Left lobe of liver (tissue), 2 donors: ENCODE measurements around the gene TESK2. TPM values are rescaled to one million over a fixed set of nuclear protein-coding genes. Genes with fewer than 3 reads are reported as not detected.
"Not testable (repeated sequence)": the region's sequence is repeated elsewhere in the genome, so short reads cannot be mapped to it uniquely, and the experiment has no call there.

Experiments
- ATAC-seq: fragments of 200-7000 bp; cut with Tn5 transposase; one replicate; pipeline ENCODE4 v1.9.1; 2020; ENCODE audit warnings: mild to moderate bottlenecking, moderate library complexity
- DNase-seq: peaks from one replicate; pipeline ENCODE4 v3.0.0-alpha.2; 2020; ENCODE audit warnings: low spot score
- total RNA-seq: library from RNA; stranded (reverse); gene quantifications from one replicate; pipeline ENCODE4 v1.2.1, GENCODE V29; 2021
- donor health status: DM: no; HTN: no; CAD: no; lungs with moderate emphysema.
- donor health status: DM: no; HTN: yes; CAD: no.

Gene TESK2
- total RNA-seq, 1 donor from 2014 or later, result 7.0 TPM

GRCh38 chr1:45510972-45511527 is 20.1 kb upstream of the TESK2 start:
- ATAC-seq (no peak), DNase-seq (no peak)

DNA sequence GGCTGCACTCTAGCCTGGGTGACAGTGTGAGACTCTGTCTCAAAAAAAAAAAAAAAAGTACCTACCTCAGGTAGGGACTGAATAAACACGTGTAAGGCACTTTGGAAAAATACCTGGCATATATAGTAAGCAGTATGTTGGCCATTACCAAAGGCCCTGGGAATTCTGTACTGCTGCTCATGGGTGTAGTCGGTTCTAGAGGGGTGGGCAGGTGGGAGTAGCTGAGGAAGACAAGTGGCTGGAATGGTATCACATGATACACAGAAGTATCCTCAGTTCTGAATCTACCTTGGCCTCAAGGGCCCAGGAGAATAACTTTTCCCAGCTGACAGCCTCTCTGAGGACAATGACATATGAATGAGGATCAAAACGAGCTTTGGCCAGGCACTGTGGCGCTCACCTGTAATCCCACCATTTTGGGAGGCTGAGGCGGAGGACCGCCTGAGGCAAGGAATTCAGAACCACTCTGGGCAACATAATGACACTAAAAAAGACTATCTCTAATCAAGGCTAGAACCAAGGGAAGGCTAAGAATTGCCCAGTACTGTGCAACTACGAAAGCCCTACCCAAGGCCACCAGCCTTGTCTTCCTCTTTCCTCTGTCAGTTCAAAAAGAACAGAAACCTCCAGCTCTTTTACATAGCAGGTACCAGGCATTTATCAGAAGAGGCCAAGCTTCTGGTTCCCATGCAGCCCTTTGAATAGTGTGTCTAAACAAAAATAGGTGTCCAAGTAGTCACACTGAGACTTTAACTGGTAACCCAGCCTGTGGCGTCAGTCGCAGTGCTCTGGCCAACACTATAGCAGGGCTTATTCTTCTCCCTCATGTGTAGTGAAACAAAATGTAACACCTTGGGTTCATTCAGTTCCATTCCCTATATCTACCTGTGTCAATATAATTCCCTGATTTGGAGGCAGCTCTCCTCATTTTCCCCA is 19.3 kb upstream of the TESK2 start:
- no peak for DNase-seq
- no peak for ATAC-seq

DNA sequence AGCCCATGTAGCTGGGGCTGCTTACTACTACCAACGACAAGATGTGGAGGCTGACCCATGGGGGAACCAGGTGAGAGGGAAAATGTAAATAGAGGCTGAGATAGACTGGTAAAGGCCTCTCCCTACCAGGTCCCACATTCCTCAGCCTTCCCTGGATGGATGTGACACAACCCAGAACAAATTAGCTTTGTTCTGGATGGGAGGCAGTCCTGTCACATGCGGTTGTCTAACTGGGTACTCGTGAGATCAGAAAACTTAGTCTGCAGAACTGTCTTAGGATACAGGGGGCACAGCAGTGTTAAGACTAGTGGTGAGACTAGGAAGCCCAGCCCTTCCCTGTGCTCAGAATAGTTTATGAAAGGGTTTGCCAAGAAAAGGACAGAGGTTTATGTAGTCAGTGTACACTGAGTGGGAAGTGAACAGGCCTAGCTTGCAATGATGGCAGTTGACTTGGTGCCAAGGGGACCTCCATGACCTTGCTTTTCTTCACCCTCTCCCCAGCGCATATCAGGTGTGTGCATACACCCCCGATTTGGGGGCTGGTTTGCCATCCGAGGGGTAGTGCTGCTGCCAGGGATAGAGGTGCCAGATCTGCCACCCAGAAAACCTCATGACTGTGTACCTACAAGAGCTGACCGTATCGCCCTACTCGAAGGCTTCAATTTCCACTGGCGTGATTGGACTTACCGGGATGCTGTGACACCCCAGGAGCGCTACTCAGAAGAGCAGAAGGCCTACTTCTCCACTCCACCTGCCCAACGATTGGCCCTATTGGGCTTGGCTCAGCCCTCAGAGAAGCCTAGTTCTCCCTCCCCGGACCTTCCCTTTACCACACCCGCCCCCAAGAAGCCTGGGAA is 17.6 kb upstream of the TESK2 start:
- ATAC-seq (peak; percentile 14), DNase-seq (no peak)

DNA sequence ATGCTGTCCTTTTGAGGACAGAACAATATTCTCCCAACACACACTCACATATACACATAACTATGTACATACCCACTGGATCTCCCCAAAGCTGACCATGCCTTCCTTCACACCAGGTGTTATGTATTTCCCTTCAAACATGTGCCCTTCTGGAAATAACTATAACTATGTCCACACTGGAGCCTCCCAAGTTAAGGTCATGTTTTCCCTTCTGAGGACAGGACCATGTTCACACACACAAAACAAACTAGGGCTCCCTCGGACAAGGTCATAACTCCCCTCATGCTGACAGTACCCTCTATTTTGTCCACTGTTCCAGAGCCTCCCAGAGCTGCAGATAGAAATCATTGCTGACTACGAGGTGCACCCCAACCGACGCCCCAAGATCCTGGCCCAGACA is 16.9 kb upstream of the TESK2 start:
- DNase-seq (no peak), ATAC-seq (no peak)

DNA sequence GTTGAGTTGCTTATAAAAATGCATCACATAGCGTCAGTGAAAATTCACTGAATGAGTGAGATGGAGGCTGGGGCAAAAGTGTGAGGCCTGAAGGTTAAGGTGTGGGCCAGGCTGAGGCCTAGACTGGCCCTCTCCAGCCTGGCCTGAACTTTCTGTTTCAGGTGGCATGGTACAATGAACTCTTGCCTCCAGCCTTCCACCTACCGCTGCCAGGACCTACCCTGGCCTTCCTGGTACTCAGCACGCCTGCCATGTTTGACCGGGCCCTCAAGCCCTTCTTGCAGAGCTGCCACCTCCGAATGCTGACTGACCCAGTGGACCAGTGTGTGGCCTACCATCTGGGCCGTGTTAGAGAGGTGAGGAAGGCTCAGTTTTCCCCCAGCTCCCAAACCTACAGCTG is 16.2 kb upstream of the TESK2 start:
- ATAC-seq, result peak; percentile 63
- DNase-seq, result no peak

- DNase-seq, result peak; percentile 78
- peak; percentile 2 for ATAC-seq
These were observed 12.7 kb upstream of the TESK2 start for GRCh38 chr1:45503462-45504360.

- DNase-seq (no peak), ATAC-seq (peak; percentile 29)
These were observed 10.5 kb upstream of the TESK2 start for GRCh38 chr1:45501505-45501859.

GRCh38 chr1:45499415-45499769 is 8.4 kb upstream of the TESK2 start:
- ATAC-seq (no peak), DNase-seq (no peak)

GRCh38 chr1:45498279-45498678 is 7.3 kb upstream of the TESK2 start:
- no peak for ATAC-seq
- DNase-seq, result no peak

DNA sequence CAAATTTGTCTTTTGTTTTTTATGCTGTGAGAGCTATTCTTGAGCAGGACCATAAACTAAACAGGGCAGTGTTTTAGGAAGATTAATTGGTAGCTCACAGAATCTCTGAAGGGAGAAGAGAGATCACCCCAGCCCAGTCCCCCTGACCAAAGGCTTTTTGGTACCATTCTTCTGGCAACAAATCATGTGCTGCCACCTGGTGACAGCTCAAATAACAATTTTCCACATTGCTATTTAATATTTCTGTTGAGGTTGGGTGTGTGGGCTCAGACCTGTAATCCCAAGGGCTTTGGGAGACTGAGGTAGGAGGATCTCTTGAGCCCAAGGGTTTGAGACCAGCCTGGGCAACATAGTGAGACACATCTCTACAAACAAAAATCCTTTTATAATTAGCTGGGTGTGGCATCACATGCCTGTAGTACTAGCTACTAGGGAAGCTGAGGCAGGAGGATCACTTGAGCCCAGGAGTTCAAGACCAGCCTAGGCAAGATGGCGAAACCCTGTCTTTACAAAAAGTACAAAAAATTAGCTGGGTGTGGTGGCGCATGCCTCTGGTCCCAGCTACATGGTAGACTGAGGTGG is 2.2 kb upstream of the TESK2 start:
- DNase-seq, result no peak
- ATAC-seq, result no peak

GRCh38 chr1:45492691-45493090 is 1.7 kb upstream of the TESK2 start:
- ATAC-seq (no peak), DNase-seq (no peak)

- ATAC-seq (no peak), DNase-seq (peak; percentile 43)
These were observed 711 bp upstream of the TESK2 start for GRCh38 chr1:45491487-45492260.

DNA sequence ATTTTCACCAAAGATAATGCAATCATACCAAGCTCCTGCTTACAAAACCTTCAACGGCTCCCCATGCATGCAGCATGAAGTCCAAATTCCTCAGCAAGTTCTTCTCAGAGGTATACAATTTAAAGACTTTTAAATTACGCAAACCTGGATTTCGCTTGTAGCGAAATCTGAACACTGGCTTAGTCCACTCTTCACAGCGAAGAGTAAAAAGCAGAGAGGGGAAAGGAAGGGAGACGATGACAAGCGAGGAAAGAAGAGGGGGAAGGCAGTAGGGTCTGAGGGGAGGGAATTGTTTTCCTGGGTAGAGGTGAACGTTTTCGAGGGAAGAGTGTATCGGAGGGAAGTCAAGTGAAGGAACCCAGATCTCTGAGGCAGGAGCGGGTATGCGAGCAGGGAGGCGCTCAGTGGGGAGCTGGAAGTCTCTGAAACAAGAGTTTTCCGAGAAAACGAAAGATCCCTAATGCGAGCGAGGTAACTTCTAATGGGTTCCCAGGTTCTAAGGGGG is 790 bp downstream of the TESK2 start:
- ATAC-seq, result peak; percentile 1
- DNase-seq, result peak; percentile 40

DNA sequence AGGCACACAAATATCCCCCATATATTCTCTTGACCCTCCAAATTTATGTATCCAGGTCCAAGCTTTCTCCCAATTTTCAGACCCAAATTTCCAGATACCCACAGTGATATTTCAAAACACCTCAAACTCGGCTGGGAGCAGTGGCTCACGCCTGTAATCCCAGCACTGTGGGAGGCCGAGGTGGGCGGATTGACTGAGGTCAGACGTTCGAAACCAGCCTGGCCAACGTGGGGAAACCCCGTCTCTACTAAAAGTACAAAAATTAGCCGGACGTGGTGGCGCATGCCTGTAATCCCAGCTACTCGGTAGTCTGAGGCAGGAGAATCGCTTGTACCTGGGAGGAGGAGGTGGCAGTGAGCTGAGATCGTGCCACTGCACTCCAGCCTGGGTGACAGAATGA is 1.6 kb downstream of the TESK2 start:
- ATAC-seq, result not testable (repeated sequence)
- peak; percentile 45 for DNase-seq

DNA sequence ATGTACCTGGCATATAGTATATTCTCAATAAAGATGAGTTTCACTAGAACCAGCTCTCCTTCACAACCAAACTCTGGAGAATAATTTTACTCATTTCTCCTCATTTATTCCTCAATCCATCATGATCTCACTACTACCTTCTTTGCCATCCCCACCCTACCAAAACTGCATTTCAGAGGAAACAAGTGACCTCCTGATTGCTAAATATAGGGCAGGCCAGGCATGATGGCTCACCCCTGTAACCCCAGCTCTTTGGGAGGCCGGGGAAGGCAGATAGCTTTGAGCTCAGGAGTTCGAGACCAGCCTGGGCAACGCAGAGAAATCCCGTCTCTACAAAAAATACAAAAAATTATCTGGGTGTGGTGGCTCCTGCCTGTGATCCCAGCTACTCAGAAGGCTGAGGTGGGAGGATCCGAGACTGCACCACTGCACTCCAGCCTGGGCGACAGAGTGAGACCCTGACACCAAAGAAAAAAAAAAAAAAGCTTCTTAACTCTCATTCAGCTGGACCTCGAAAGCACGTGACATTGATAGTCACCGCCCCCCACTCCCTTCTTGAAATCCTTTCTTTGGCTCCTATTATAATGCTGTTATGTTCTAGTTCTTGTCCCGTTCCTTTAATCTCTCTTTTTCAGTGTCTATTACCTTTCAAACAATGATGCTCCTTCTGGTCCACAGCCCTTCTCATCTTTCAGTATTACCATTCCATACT is 2.1 kb downstream of the TESK2 start:
- DNase-seq (peak; percentile 39), ATAC-seq (no peak)

DNA sequence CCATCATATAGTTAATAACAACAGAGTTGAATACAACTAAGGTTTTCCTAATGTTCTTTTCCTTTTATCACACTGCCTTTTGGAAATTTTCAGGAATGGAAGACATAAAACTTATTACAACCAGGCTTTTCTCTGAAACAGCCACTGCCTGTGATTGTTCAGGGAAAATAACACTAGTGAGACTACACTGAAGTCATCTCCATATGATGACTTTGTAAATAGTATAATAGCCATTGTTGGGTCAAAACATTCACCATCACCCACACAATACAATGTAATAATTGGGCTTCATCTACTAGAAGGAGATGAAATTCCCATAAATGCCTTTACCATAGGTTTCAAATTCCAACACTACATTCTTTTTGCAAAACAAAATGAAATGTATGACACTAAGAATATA is 5.0 kb downstream of the TESK2 start:
- ATAC-seq (no peak), DNase-seq (no peak)

GRCh38 chr1:45479039-45479748 is 11.8 kb downstream of the TESK2 start:
- ATAC-seq (peak; percentile 75), DNase-seq (no peak)
